Measurements from ENCODE around the gene GCSAM.

DNA sequence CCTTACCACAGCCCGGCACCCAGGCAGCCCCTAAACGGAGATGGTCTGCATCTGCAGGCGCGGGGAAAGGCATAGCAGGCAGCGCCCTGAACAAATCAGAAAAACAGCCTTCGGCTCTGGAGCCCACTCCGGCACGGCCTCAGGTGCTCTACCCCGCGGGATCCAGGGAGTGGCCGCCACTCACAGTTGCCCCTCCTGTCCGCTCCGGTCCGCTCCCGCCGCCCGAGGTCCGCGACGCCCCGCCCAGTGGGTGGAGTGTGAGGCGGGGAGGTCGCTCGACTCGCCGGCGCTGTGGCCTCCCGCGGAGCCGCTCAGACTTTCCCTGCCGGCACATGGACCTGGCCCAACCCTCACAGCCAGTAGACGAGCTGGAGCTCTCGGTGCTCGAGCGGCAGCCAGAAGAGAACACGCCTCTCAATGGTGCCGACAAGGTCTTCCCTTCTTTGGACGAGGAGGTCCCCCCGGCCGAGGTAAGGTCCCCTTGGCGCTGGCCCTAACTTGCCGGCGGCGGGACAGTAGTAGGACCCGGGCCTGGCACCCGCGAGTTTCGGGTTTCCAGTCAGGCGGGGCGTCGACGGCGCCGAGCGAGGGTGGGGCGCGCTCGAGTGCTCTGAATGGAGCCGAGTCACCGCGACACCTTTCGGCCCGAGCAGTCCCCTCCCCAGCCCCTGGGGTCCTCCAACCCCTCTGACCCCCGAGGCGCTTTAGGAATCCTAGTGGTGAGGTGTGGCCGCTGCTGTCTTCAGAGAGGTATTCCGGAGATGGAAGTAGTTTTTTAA is 46.8 kb downstream of the GCSAM start, which contains the start of gene C3orf52:
- no peak for TF ChIP-seq TAF1 (IDR thresholded peaks at IDR 0.05; ENCODE audit: borderline replicate concordance, low read depth, low read length)
- TF ChIP-seq POLR2AphosphoS5 (IDR thresholded peaks at IDR 0.05; ENCODE audit: low read depth, low read length): no peak
- TF ChIP-seq POLR2A (IDR thresholded peaks at IDR 0.05; ENCODE audit: low read depth, low read length): no peak

All from GM12892 (cell line).